Prostate gland (tissue), 2 donors: ENCODE results near the gene TMEM50A.
"Not testable (repeated sequence)": the region's sequence is repeated elsewhere in the genome, so short reads cannot be mapped to it uniquely, and the experiment has no call there.

Source experiments
- POLR2A ChIP-seq: fragments of 450-650 bp; IDR thresholded peaks from one replicate; pipeline ENCODE4 v1.6.1; 2016; ENCODE audit warnings: antibody characterized with exemption, mild to moderate bottlenecking
- TF ChIP-seq, protein P1 (sequence below), 4 experiments: fragments of 200-600 bp in 2 of 4; fragments of 450-650 bp in 2 of 4; sonication (generic) in 2 of 4; IDR thresholded peaks; 1 replicate in 3 of 4; 2 replicates in 1 of 4; pipeline ENCODE4 v1.5.1; 2016 to 2019; ENCODE audit warnings: antibody characterized with exemption in 4 of 4, mild to moderate bottlenecking in 2 of 4, moderate library complexity in 2 of 4

DNA sequence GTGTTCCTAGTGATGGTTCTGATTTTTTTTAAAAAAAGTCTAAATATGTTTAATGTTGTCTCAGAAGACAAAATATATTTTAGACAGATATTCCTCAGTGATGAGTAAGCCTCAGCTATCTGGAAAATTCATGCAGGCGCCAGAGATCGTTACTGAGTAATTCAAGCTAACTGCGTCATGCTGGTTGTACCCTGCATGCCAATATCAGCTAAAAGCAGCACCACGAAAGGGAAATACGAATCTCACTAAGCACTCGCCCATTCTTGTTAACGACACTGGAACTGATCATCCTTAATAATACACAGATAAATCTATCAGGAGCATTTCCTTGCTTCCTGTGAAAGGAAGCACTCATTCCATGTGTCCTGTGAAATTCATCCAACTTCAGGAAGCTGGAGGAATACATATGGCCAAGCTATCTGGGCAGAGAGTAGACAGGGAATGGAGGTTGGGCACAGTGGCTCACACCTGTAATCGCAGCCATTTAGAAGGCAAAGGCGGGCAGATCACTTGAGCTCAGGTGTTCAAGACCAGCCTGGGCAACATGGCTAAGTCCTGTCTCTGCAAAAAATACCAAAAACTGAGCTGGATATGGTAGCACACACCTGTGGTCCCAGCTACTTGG, 17.7 kb upstream of the TMEM50A start:
- not testable (repeated sequence) for TF ChIP-seq POLR2A
- TF ChIP-seq, protein P1, sequence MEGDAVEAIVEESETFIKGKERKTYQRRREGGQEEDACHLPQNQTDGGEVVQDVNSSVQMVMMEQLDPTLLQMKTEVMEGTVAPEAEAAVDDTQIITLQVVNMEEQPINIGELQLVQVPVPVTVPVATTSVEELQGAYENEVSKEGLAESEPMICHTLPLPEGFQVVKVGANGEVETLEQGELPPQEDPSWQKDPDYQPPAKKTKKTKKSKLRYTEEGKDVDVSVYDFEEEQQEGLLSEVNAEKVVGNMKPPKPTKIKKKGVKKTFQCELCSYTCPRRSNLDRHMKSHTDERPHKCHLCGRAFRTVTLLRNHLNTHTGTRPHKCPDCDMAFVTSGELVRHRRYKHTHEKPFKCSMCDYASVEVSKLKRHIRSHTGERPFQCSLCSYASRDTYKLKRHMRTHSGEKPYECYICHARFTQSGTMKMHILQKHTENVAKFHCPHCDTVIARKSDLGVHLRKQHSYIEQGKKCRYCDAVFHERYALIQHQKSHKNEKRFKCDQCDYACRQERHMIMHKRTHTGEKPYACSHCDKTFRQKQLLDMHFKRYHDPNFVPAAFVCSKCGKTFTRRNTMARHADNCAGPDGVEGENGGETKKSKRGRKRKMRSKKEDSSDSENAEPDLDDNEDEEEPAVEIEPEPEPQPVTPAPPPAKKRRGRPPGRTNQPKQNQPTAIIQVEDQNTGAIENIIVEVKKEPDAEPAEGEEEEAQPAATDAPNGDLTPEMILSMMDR (IDR thresholded peaks at IDR 0.05) = not testable (repeated sequence)
